Activated T-cell treated with anti-CD3 and anti-CD28 coated beads for 48 hours (primary cell): ENCODE results near the gene B4GALT5.
A peak's percentile ranks its signal among the peaks of the same experiment; 100 is the strongest.
"Not testable (repeated sequence)": the region's sequence is repeated elsewhere in the genome, so short reads cannot be mapped to it uniquely, and the experiment has no call there.

ENCODE experiments used
- DNase-seq: peaks from one replicate; pipeline ENCODE4 v3.0.0-alpha.2; 2020; ENCODE audit warnings: low read depth

The B4GALT5 gene

DNA sequence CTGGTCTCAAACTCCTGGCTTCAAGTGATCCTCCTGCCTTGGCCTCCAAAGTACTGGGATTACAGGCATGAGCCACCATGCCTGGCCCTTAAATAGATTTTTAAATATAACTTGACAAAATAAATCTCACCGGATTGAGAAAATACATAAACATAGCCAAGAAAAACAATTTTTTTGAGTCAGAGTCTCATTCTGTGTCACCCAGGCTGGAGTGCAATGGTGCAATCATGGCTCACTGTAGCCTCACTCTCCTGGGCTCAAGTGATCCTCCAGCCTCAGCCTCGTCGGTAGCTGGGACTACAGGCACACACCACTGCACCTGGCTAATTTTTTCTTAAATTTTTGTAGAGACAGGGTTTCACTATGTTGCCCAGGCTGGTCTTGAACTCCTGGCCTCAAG lies 85.4 kb downstream of the B4GALT5 start:
- DNase-seq, result not testable (repeated sequence)

DNA sequence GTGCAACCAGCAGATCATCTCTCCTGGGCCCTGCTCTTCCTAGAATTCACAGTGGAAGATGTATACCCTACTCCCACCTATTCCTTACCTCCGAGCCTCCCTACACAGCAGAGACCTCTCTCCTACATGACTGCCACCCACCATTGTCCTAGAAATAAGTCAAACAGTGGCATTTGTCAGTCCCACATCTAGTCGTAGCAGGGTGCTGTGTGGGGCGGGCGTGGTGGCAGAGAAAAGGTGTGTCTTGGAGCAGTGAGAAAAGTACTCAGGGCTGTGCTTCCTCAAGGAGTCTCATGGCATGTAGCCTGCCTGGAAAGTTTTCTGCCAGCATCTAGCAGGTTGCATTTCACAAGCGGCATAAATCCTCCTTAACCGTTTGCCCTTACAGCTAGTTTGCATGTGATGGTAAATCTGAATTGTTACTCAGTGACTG lies 86.3 kb downstream of the B4GALT5 start:
- DNase-seq, result no peak

DNA sequence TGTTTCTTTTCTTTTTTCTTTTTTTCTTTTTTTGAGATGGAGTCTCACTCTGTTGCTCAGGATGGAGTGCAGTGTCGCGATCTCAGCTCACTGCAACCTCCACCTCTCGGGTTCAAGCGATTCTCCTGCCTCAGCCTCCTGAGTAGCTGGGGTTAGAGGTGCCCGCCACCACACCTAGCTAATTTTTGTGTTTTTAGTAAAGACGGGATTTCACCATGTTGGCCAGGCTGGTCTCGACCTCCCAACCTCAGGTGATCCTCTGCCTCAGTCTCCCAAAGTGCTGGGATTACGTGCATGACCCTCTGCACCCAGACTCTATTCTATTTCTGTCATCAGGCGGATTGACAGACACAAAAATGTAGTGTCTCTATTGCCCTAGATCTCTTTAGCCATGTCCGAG lies 88.7 kb downstream of the B4GALT5 start:
- DNase-seq, result not testable (repeated sequence)

DNA sequence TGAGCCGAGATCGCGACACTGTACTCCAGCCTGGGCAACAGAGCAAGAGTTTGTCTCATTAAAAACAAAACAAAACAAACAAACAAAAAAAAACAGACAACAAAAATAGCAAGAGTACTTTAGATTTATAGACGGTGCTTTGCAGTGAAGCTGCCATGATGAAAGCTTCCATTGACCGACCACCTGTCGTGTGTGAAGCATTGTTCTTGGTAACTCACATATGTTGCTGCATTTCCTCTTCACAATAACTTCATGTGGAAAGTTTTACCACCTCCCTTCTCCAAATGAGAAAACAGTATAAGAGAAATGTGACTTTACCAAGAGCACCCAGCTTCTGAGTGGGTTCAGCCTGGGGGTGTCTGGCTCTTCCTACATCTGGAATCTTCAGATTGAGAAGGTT lies 89.4 kb downstream of the B4GALT5 start:
- DNase-seq, result no peak

DNA sequence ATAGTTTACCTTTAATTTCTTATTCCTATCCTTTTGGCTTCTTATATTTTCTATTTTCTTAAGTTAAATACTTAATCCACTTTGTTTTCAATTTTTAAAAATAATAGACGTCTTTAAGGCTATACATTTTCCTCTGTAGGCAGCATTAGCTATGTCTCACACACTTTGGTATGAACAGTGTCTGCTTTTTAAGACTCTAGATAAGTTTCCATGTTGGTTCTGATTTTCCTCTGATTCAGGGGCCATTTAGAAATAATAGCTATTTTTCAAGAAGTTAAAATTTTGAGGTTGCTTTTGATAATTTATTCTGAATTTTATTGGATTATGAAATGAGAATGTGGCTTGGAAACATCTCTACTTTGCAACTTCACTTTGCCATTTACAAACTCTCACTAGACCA lies 91.4 kb downstream of the B4GALT5 start:
- DNase-seq, result no peak

DNA sequence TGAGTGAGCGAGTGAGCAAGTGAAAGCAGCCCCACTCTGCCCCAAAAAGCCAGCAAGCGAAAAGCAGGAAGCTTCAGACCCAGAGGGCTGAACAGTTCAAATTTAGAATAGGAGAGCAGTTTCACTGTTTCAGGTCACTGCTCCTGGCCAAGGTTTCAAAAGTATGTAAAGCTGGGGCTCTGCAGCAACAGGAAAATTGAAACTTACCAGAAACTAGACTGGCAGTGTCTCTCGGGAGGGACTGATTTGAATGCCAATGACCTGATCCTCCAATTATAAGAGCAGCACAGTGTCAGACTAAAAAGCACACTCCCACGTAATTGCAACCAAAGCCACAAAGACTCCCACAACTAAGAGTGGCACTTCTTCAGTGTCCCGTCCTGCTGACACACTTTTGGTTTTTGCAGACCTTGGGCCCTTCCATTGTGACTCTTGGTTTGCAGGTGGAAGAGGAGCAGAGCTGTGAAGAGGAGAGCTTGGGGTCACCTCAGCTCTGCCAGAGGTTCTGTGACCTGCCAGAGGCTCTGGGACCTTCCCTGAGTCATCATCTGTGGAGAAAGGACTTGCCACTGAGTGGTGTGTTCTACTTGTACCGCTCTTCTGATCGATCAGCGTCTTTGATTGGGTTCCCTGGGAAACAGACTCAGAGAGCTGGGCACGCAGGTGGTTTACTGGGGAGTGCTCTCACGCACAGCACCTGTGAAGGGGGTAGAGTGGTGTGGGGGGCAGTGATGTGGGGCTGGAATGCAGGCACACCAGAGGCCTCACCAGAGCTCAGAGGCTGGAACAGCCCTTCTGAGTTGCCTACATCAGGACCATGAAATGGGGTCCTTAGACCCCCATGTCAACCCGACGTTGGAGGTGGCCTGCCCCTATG lies 93.1 kb downstream of the B4GALT5 start:
- DNase-seq, result peak; percentile 18

DNA sequence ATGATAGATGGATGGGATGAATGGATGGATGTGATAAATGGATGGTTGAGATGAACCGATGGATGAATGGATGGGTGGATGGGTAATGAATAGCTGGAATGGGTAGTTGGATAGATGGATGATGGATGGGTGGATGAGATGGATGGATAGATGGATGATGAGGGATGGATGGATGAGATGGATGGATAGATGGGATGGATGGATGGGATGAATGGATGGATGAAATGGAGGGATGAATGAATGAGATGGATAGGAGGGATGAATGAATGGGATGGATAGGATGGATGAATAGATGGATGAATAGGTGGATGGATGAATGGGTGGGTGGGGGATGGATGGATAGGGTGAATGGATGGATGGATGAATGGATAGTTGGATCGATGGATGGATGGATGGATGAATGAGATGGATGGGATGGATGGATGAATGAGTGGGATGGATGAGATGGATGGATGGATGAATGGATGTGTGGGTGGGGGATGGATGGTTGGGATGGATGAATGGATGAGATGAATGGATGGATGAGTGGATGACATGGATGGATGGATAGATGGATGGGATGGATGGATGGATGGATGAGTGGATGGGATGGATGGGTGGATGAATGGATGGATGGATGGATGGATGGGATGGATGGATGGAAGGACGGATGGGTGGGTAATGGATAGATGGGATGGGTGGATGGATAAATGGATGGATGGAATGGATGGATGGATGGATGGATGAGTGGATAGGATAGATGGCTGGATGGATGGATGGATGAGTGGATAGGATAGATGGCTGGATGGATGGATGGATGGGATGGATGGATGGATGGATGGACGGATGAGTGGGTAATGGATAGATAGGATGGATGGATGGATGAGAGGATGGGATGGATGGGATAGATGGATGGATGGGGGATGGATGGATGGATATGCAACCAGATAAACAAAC lies 94.3 kb downstream of the B4GALT5 start:
- no peak for DNase-seq

DNA sequence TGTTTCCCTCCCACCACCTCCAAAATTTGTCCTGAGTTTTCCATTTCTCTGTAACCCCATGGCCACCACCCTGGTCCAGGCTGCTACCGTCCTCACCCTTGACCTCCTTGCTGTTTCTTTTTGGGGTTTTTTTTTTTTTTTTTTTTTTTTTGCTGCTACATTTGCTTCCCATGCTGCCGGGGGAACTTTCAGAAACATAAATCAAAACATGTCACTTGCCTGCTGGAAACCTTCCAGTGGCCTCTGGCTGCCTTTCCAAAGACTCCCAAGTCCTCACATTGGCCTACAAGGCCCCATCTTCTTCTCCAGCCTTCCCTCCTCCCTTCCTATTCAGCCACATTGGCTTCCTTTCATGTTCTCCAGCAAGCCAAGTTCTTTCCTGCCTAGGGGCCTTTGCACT lies 95.4 kb downstream of the B4GALT5 start:
- no peak for DNase-seq

DNA sequence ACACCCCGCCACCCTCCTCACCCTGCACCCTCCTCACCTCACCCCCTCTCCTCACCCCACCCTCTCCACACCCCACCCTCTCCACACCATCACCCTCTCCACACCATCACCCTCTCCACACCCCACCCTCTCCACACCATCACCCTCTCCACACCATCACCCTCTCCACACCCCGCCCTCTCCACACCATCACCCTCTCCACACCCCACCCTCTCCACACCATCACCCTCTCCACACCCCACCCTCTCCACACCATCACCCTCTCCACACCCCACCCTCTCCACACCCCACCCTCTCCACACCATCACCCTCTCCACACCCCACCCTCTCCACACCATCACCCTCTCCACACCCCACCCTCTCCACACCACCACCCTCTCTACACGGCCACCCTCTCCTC lies 96.3 kb downstream of the B4GALT5 start:
- DNase-seq, result not testable (repeated sequence)

DNA sequence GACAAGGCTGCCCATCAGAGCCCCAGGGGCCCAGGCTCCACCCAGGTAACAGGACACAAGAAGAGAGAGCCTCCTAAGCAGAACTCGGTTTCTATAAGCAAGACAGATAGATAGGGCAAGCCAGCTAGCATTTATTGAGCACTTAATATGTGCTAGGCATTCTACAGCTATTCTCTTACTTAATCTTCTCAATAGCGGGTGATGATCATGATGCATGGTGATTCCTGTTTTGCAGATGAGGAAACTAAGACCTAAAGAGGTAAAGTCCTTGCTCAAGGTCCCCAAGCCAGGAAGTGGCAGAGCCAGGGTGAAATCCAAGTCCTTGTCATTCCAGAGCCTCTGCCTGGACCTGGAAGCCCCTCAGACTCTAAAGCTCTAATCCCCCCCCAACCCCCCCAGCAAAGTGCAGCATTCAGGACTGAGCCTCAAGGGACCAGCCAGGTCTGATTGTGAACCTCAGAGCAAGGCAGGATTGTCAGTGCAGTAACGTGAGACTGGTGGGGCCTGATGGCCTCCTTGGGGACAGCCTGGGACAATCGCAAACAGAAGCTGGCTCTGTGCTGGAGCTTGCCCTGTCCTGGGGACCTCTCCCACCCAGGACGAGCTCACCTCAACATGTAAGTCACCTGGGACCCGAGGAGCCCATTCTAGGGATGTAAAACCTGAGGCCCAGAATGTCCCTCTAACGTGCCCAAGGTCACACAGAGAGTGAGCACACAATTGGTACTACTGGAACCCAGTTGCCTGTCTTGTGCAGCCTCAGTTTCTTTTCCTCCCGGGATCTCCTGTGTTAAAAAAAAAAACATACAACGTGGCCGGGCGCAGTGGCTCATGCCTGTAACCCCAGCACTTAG lies 97.3 kb downstream of the B4GALT5 start:
- DNase-seq, result no peak

DNA sequence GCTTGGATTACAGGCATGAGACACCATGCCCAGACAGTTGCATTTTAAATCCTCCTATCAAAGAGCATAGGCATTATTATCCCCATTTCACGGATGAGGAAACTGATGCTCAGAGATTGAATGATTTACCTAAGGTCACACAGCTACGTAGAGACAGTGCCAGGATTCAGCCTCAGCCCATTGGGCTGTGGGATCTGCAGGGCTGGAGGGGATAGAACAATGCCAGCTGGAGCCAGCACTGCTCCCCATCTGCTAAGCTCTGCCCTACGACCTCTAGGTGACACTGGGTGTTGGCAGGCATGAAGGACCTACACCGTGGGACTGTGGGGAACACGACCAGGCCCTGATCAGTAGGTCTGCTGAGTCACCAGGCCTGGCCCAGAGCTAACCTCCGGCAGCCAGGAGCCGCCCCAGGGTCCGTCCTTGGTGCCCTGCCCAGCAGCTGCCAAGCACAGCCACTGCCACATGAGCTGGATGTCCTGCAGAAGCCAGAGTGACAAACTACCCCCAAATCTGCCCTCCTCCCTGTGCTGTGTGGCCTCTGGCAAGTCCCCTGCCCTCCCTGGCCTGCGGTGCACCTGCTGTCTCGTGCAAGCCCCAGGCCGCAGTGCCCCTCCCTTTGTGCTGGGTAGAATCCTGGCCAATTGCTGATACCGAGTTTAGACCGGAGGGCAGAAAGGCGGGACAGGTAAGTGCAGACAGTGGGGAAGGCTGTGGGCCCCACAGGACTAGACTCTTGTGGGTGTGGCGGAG lies 98.1 kb downstream of the B4GALT5 start:
- no peak for DNase-seq

DNA sequence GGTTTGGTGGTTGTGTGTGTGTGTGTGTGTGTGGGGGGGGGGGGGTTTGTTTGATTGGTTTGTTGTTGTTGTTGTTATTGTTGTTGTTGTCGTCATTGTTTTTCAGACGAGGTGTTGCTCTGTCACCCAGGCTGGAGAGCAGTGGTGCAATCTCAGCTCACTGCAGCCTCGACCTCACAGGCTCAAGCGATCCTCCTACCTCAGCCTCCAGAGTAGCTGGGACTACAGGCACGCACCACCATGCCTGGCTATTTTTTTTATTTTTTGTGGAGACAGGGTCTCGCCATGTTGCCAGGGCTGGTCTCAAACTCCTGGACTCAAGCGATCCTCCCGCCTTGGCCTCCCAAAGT lies 98.7 kb downstream of the B4GALT5 start:
- not testable (repeated sequence) for DNase-seq

DNA sequence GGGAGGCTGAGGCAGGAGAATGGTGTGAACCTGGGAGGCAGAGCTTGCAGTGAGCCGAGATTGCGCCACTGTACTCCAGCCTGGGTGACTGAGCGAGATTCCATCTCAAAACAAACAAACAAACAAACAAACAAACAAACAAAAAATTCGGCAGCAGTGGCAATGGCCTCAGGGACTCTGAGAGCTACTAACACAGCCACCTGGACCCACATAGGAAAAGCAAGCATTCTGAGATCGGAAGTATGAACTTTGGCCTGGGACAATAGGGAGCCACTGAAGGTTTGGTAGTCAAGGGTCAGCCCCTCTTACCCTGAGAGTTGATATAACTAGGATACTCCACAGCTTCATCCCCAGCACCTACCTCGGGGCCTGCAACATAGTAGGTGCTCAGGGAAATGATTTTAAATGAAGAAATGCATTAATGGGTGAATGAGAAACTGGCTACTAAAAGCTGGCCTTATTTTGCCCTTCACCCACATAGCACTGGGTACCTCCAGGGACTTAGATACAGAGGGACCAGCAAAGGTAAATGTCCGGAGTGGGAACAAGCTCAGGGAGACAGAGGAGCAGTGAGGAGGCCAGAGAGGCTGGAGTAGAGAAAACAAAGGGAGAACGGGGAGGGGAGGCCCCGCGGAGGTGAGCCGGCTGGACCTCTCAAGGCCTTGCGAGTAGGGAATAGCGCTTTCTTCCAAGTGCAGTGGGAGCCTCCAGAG lies 99.2 kb downstream of the B4GALT5 start:
- DNase-seq, result no peak

DNA sequence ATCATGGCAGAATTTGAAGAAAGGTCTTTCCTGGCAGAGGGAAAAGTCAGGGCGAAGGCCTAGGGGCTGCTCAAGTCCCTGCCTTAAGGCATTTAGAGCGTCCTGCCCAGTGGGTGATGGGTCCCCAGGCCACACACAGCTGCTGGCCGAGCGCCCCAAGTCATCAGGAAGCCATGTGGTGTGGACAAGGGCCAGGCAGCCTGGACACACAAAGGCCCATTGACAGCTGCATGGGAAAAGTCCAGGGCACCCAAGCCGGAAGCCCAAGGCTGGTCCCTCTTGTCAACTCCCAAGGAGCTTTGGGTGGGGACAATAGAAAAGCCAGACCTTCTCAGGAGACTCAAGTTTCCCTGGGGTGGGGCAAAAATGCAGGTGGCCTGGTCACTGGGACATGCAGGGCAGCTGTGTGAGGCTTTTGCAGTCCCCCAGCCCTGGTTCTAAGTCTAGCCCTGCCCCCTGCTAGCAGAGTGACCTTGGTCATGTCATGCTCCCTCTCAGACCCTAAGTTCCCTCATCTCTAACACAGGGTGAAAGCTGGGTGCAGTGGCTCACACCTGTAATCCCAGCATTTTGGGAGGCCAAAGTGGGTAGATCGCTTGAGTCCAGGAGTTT lies 101.4 kb downstream of the B4GALT5 start:
- DNase-seq, result no peak

DNA sequence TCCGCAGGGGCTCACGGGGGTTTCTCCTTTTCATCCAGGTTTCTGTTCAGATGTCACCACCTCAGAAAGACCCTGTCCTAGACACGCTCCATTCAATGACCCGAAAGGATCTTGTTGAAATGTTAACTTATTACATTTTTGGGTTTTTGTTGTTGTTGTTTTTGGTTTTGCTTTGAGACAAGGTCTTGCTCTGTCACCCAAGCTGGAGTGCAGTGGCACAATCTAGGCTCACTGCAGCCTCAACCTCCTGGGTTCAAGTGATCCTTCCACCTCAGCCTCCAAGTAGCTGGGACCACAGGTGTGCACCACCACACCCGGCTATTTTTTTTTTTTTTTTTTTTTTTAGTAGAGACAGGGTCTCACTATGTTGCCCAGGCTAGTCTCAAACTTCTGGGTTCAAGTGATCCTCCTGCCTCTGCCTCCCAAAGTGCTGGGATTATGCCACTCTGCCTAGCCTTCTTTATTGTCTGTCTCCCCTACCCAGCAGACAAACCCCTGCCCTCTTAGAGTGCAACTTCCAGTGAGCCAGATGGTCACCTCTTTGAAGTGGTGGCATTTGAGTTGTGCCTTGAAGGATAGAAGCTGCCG lies 102.0 kb downstream of the B4GALT5 start:
- not testable (repeated sequence) for DNase-seq

DNA sequence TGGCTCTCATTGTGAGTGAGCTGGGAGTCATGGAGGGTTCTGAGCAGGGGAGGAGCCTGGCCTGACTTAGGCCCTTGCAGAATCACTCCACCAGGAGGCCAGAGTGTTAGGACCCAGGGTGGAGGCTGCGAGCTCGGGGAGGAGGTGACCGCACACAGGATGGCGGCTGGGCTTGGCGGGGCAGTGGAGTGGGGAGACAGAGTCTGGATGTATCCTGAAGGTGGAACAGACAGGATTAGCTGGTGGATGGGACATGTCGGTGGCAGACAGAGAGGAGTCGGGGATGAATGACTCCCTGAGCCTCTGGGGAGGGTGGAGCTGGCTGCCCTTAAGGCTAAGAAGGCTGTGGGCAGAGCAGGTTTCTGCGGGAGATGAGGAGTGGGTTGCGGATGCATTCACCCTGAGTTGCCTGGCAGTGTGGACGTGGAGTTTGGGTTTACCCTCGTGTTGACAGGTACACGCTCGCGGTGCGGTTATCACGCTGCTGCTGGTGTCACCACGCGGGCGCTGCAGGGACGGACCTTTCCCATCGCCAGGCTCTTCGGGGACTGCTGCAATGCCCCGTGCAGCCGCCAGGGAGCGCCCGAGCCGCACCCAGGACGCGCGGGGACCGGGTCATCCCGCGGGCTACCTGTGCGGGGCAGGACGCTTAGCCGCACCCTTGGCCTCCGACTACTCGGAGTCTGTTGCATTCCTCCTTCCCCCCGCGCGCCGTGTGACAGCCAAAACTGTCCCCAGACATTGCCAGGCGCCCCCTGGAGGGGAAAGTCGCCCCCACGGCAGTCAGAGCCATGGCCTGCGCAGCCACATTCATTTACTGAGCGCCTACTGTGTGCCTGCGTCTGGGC lies 102.8 kb downstream of the B4GALT5 start:
- peak; percentile 82 for DNase-seq

DNA sequence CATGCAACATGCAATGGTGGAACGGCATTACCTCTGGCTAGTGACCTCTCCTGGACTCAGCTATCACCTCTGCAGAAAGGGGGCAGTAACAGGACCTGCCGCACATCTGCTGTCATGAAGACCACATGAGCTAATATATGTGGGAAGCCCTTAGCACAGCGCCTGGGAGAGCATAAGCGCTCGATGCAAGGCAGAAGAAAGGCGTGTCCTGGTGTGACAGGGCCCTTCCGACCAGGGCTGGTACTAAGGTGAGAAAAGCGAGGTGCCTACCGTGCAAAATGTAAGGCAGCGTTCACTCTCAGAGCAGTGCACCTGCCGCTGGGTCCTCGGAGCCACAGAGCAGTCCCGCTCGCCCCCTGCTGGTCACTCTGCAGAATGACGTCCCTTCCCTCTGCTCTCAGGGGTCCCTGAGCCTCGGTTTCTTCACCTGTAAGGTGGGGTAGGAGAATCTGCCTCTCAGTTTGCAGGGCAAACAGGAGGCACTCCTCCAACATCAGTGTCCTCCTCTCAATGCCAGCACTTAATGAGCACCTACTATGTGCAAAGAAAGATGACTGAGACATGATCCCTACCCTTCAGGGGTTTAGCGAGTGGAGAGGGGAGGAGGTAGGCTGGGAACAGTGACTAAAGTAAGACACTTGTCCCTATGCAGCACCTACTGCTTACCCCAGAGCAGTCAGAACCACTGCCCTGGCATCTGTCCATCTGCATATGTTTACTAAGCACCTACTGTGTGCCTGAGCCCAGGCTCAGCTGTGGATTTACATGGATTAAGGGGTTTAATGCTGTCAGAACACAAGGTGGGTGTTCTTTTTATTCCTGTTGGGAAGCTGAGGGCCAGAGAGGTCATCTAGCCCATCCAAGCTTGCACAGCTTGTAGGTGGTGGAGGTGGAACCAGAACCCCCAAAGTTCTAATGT lies 104.7 kb downstream of the B4GALT5 start:
- peak; percentile 70 for DNase-seq

DNA sequence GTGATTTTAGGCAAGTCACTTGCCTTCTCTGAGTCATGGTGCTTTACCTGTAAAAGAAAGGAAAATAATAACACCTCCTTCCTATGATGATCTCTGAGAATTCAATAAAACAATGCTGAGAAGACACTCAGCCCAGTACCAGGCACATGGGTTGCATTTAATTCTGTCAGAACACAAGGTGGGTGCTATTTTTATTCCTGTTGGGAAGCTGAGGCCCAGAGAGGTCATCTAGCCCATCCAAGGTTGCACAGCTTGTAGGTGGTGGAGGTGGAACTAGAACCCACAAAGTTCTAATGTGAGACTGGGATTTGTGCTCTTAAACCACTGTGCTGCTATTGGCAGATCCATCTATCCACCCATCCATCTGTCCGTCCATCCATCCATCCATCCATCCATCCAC lies 106.1 kb downstream of the B4GALT5 start:
- no peak for DNase-seq
